ENCODE results near the gene FNDC1. TPM values are rescaled to one million over a fixed set of nuclear protein-coding genes. Genes with fewer than 3 reads are reported as not detected.

Gene FNDC1
- total RNA-seq, 1 experiment from 2014 or later, result 0.23 TPM

DNA sequence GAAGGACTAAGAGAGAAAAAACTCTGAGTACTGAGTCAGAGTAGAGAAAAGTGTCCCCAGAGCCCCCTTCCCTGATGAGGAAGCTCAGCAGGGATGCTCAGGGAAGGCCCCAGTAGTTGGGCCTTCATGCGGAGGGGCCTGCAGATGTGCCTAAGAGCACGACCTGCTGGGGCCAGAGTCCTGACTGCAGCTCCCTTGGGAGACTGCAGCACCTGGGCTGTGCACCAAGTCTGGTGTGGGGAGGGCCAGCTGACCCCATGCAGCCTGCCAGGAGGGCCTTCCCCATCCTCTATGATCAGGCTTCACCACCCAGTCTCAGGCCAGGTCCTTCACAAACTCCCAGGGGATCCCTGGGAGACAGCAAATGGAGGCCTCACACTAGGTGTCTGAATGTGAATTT lies 130.4 kb downstream of the FNDC1 start:
- intact Hi-C loops (cut with micrococcal nuclease; ENCODE audit: unreplicated experiment) (no loop called here), in situ Hi-C loops (cut with HindIII; ENCODE audit: low pct_unique_long_range_greater_than_20kb, low sequenced_read_pairs) (no loop called here)
- H3K36me3 ChIP-seq (ENCODE audit: control insufficient read depth, insufficient read depth, low read length), result no peaks in the 10 kb centered on the region
- H3K4me1 ChIP-seq (ENCODE audit: control insufficient read depth, insufficient read depth, low read length), result no peaks in the 10 kb centered on the region
- H3K27me3 ChIP-seq (ENCODE audit: control insufficient read depth, insufficient read depth, low read length), result peaks cover 23% of the 10 kb centered on the region
- ChIA-PET CTCF (no interaction called here), POLR2A (no interaction called here)
- ATAC-seq (no peak), DNase-seq (ENCODE audit: low read depth, low spot score) (no peak)
- no peak overlapping the region for H3K27ac ChIP-seq (ENCODE audit: low read length)
- no TSS peak for BruUV-seq (replicated peaks)
- no peak overlapping the region for H3K4me3 ChIP-seq (ENCODE audit: low read depth in 2 of 2, low read length in 2 of 2)
- no peaks in the 10 kb centered on the region for H3K9me3 ChIP-seq (ENCODE audit: control insufficient read depth, insufficient read depth, low read depth, low read length)
- no peak for TF ChIP-seq TCF7L2 (IDR thresholded peaks at IDR 0.05; ENCODE audit: low read depth, low read length)
- TF ChIP-seq, protein P1, sequence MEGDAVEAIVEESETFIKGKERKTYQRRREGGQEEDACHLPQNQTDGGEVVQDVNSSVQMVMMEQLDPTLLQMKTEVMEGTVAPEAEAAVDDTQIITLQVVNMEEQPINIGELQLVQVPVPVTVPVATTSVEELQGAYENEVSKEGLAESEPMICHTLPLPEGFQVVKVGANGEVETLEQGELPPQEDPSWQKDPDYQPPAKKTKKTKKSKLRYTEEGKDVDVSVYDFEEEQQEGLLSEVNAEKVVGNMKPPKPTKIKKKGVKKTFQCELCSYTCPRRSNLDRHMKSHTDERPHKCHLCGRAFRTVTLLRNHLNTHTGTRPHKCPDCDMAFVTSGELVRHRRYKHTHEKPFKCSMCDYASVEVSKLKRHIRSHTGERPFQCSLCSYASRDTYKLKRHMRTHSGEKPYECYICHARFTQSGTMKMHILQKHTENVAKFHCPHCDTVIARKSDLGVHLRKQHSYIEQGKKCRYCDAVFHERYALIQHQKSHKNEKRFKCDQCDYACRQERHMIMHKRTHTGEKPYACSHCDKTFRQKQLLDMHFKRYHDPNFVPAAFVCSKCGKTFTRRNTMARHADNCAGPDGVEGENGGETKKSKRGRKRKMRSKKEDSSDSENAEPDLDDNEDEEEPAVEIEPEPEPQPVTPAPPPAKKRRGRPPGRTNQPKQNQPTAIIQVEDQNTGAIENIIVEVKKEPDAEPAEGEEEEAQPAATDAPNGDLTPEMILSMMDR (IDR thresholded peaks at IDR 0.05), result no peak
- TF ChIP-seq SIN3A (IDR thresholded peaks at IDR 0.05; ENCODE audit: borderline replicate concordance, insufficient read depth, low read depth, low read length), result no peak

DNA sequence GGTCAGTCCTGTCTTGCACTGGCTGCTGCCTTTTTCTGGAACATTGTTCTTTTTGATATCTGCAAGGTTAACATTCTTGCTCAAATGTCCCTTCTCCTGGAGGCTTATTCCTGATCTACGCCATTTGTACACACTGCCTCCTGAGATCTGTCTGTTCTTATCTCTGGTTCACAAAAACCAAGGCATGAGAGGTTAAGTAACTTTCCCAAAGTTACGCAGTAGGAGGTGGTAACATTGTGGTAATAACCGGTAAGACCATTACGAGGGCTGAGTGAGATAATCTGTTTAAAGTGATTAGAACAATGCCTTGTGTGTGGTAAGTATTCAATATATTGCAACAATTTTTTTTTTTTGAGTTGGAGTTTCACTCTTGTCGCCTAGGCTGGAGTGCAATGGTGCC lies 132.1 kb downstream of the FNDC1 start:
- no TSS peak for BruUV-seq (replicated peaks)
- intact Hi-C loops (cut with micrococcal nuclease; ENCODE audit: unreplicated experiment) (no loop called here), in situ Hi-C loops (cut with HindIII; ENCODE audit: low pct_unique_long_range_greater_than_20kb, low sequenced_read_pairs) (no loop called here)
- no peak for DNase-seq (ENCODE audit: low read depth, low spot score)
- no peak overlapping the region for H3K4me3 ChIP-seq (ENCODE audit: low read depth in 2 of 2, low read length in 2 of 2)
- peaks cover 18% of the 10 kb centered on the region for H3K27me3 ChIP-seq (ENCODE audit: control insufficient read depth, insufficient read depth, low read length)
- no peaks in the 10 kb centered on the region for H3K4me1 ChIP-seq (ENCODE audit: control insufficient read depth, insufficient read depth, low read length)
- TF ChIP-seq, protein P2, sequence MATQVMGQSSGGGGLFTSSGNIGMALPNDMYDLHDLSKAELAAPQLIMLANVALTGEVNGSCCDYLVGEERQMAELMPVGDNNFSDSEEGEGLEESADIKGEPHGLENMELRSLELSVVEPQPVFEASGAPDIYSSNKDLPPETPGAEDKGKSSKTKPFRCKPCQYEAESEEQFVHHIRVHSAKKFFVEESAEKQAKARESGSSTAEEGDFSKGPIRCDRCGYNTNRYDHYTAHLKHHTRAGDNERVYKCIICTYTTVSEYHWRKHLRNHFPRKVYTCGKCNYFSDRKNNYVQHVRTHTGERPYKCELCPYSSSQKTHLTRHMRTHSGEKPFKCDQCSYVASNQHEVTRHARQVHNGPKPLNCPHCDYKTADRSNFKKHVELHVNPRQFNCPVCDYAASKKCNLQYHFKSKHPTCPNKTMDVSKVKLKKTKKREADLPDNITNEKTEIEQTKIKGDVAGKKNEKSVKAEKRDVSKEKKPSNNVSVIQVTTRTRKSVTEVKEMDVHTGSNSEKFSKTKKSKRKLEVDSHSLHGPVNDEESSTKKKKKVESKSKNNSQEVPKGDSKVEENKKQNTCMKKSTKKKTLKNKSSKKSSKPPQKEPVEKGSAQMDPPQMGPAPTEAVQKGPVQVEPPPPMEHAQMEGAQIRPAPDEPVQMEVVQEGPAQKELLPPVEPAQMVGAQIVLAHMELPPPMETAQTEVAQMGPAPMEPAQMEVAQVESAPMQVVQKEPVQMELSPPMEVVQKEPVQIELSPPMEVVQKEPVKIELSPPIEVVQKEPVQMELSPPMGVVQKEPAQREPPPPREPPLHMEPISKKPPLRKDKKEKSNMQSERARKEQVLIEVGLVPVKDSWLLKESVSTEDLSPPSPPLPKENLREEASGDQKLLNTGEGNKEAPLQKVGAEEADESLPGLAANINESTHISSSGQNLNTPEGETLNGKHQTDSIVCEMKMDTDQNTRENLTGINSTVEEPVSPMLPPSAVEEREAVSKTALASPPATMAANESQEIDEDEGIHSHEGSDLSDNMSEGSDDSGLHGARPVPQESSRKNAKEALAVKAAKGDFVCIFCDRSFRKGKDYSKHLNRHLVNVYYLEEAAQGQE (IDR thresholded peaks at IDR 0.05; ENCODE audit: insufficient read depth in 1 of 2, low read depth in 2 of 2, low read length in 1 of 2), result no peak
- TF ChIP-seq SIN3A (IDR thresholded peaks at IDR 0.05; ENCODE audit: borderline replicate concordance, insufficient read depth, low read depth, low read length) (no peak), TCF7L2 (IDR thresholded peaks at IDR 0.05; ENCODE audit: low read depth, low read length) (no peak), POLR2AphosphoS5 (IDR thresholded peaks at IDR 0.05; ENCODE audit: low read depth, low read length) (no peak)
- TF ChIP-seq, protein P1 (IDR thresholded peaks at IDR 0.05), result no peak
- no peaks in the 10 kb centered on the region for H3K9me3 ChIP-seq (ENCODE audit: control insufficient read depth, insufficient read depth, low read depth, low read length)
- CTCF ChIA-PET, result no interaction called here
- H3K27ac ChIP-seq (ENCODE audit: low read length), result no peak overlapping the region
- no peaks in the 10 kb centered on the region for H3K36me3 ChIP-seq (ENCODE audit: control insufficient read depth, insufficient read depth, low read length)
- ATAC-seq, result no peak
- POLR2A ChIA-PET, result no interaction called here
